GM10248 (cell line): ENCODE data around the gene DAB2IP.
A peak's percentile ranks its signal among the peaks of the same experiment; 100 is the strongest.

Experiments used
- CTCF ChIA-PET: fragments of 300-600 bp; sonication (Branson Sonifier 250); formaldehyde crosslinking; extraction: SDS; loops from one replicate; lab custom pipeline; 2021; ENCODE audit warnings: antibody characterized with exemption; lab: Yijun Ruan, JAX
- POLR2A ChIA-PET: fragments of 350-650 bp; sonication (Branson Sonifier 250); formaldehyde crosslinking; extraction: SDS; loops from one replicate; lab custom pipeline; 2020; ENCODE audit warnings: antibody characterized with exemption; lab: Yijun Ruan, JAX
- DNase-seq: peaks from one replicate; pipeline ENCODE4 v3.0.0; 2012; ENCODE audit errors: extremely low spot score
- TF ChIP-seq, protein P1 (sequence below): IDR thresholded peaks from 2 replicates; pipeline ENCODE4 v1.5.1; 2012; ENCODE audit warnings: mild to moderate bottlenecking, low read depth; ENCODE audit errors: extremely low read depth, missing control alignments, control extremely low read depth

Gene DAB2IP

DNA sequence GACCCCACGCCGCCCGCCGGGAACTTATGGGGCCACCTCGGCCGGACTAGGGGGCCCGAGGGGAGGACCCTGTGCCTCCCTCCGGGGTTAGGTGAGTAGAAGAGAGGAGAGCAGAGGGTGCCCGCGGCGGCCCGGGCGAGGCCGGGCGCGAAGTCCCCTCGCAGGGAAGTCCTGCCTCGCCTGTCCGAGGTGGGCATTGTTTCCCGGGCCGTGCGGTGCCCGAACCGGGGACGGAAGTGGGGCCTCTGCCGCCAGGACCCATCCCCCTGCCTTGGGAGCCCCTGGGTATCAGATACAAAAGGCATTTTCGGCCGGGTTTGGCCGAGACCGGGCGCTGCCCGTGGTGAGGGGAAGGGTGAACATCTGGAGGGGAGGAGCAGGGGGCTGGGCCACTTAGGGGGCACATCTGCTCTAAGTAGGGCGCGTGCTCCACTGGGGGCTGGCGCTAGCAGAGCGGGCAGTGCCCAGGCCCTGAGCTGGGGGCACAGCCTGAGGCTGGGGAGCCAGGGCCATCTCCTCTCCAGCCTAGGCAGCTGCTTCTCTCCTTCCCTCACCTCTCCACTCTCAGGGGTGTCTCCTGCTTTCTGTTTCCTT lies 48.2 kb downstream of the DAB2IP start:
- DNase-seq = no peak
- POLR2A ChIA-PET = no interaction called here
- TF ChIP-seq, protein P1, sequence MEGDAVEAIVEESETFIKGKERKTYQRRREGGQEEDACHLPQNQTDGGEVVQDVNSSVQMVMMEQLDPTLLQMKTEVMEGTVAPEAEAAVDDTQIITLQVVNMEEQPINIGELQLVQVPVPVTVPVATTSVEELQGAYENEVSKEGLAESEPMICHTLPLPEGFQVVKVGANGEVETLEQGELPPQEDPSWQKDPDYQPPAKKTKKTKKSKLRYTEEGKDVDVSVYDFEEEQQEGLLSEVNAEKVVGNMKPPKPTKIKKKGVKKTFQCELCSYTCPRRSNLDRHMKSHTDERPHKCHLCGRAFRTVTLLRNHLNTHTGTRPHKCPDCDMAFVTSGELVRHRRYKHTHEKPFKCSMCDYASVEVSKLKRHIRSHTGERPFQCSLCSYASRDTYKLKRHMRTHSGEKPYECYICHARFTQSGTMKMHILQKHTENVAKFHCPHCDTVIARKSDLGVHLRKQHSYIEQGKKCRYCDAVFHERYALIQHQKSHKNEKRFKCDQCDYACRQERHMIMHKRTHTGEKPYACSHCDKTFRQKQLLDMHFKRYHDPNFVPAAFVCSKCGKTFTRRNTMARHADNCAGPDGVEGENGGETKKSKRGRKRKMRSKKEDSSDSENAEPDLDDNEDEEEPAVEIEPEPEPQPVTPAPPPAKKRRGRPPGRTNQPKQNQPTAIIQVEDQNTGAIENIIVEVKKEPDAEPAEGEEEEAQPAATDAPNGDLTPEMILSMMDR = no peak
- CTCF ChIA-PET = interaction anchor here (3.3 kb wide), 1 partner anchor 16 kb away, joined by 13 read pairs; no protein-coding TSS in a partner anchor

DNA sequence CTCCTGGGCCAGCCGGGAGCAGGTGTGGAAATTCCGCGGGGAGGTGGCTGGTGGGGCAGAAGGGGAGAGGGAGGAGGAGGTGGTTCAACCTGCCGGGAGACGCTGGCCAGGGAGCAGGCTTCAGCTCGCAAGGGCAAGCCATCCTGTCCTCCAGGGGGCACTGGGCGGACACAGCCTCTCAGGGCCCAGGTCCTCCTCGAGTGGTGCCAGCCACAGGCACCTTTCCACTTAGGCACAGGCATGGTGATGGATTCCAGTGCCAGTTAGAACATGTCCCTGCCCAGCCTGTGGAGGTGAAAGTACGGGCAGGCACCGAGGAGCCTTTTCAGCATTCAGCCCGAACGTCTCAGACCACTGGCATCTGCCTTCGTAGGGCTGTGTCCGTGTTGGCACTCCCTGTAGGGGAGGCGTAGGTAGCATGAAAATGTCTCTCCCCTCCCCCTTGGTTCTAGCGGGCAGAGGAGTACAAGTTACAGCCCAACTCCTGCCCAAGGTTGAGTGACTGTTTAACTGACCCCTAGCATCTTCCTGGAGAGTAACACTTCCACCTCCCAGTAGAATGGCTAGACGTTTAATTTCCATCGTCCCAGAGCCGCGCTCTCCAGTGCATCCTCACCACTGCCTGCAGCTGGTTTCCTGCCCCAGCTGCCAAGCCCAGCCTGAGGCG lies 48.9 kb downstream of the DAB2IP start:
- CTCF ChIA-PET = interaction anchor here (3.3 kb wide), 1 partner anchor 16 kb away, joined by 13 read pairs; no protein-coding TSS in a partner anchor
- DNase-seq = peak; percentile 39
- POLR2A ChIA-PET = no interaction called here
- TF ChIP-seq, protein P1 = peak; percentile 44

DNA sequence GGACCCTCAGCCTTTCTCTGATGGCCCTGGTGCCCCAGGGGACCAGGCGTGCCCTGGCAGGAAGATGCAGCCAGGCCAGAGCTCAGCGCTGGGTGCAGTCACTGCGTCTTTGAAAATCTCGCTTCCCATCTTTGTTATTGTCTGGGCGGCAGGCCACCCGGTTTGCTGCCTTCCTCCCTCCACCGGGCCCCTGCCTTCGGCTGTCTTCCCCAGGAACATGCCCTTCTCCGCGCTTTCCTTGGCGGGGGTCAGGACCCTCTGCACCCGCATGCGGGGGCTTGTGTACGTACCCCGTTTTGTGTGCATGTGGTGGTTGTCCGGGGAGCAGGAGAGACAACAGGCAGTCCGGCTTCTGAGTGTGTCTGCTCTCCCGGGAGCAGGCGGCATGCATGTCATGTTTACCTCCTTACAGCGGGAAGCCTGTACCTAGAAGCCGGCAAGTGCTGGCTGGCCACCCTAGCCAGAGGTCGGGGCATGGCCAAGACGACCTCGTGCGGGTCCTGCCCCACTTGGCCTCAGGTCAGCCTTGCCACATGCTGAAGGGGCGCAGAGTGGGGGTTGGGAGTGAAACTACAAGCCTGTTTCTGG lies 49.5 kb downstream of the DAB2IP start:
- ChIA-PET POLR2A (no interaction called here), CTCF (no interaction called here)
- TF ChIP-seq, protein P1 = no peak
- DNase-seq = no peak

DNA sequence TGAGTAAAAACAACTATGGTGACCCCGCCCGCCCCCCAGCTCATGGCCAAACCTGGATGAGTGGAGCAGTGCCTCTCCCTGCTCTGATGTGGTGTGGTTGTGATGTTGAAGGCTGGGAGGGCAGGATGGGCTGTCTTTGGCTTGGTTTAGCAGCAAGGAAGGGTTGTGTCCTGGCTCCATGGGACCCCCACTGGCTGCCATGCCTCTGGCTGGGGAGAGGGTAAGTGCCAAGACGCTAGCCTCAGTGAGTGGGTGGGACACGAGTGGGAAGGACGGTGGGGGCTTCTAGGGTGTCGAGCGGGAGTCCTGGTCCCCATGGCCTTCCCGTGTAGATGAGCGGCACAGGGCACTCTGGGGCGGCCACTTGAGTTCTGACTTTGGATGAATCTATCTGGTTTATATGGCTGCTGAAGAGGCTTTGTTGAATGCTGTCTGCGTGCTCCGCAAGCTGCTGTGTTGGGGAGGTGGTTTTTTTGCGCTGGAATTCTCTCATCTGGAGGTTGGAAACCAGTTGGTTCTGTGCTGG lies 50.4 kb downstream of the DAB2IP start:
- POLR2A ChIA-PET = no interaction called here
- CTCF ChIA-PET = no interaction called here
- TF ChIP-seq, protein P1 = no peak
- DNase-seq = no peak

DNA sequence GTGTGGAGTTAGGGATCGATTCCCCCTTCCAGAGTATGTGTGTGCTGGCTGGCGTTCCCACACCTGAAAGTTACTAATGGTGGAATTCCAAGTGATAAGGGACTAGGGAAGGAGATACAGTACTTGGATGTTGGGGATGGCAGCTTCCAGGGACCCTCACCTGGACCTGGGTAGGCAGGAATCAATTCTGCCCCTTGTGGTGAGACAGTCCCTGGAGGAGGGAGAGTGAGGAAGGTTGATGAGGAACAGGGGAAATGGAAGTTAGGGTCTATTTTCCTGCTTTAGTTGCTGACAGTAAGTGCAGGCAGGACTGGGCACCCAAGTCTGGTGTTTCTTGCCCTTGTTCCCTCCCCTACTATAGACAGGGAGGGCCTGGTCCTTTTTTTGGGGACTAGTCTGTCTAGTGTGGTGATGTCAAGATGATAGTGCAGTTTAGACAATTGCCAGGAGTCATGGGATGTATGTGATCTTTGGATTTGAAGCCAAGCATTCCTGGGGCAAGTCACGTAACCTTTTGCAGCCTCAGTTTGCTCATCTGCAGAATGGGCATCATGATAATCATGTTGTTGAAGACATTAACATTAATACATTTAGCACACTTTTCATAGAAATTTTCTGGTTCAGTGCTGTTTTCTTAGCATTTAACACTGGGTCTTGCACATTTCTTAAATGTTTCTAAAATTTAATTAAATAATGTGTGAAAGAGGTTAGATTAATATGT lies 51.7 kb downstream of the DAB2IP start:
- CTCF ChIA-PET = no interaction called here

DNA sequence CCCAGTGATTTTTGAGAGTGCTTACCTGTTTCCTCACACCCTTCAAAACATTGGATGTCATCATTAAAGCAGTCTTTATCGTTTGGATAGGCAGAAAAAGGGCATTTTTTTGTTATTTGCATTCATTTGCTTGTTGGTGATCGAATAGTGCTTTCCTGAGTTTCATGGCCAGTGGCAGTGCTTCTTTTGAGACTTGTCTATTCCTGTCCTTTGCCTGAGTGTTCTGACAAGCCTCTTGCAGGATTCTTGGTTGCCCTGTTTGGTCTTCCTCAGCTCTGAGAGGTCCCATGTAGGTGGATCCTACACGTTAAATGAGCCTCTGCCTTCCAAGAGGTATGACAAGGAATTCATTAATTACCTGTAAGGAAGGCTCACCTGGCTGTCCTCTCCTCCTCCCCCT lies 52.8 kb downstream of the DAB2IP start:
- CTCF ChIA-PET = interaction anchor here (1.3 kb wide), 1 partner anchor 20 kb away, joined by 6 read pairs; no protein-coding TSS in a partner anchor
- TF ChIP-seq, protein P1 = no peak
- POLR2A ChIA-PET = no interaction called here
- DNase-seq = no peak

More for the DNA sequence above, 51.7 kb downstream of the DAB2IP start:
- DNase-seq = no peak
- TF ChIP-seq, protein P1 = no peak
- POLR2A ChIA-PET = no interaction called here
